ENCODE results near the gene RETREG1. TPM values are rescaled to one million over a fixed set of nuclear protein-coding genes. Genes with fewer than 3 reads are reported as not detected.

RETREG1 gene
- total and polyA plus RNA-seq, 2 experiments from 2014 or later: 2.3 to 3.6 TPM

GRCh38 chr5:16573401-16573800 is 43.4 kb downstream of the RETREG1 start (continued):
- TF ChIP-seq ETS1 (IDR thresholded peaks at IDR 0.05) (no peak), CTCF (conservative IDR thresholded peaks at IDR 0.05; ENCODE audit: low read depth in 2 of 2) (no peak), POLR2AphosphoS5 (IDR thresholded peaks at IDR 0.05; ENCODE audit: low read depth) (no peak), EZH2 (IDR thresholded peaks at IDR 0.05; ENCODE audit: low read depth, unreplicated experiment) (no peak), CREB1 (CRISPR knock-in tag; IDR thresholded peaks at IDR 0.05; ENCODE audit: low read depth) (no peak), EZH2phosphoT487 (IDR thresholded peaks at IDR 0.05; ENCODE audit: unreplicated experiment) (no peak)
- TF ChIP-seq, protein P1, sequence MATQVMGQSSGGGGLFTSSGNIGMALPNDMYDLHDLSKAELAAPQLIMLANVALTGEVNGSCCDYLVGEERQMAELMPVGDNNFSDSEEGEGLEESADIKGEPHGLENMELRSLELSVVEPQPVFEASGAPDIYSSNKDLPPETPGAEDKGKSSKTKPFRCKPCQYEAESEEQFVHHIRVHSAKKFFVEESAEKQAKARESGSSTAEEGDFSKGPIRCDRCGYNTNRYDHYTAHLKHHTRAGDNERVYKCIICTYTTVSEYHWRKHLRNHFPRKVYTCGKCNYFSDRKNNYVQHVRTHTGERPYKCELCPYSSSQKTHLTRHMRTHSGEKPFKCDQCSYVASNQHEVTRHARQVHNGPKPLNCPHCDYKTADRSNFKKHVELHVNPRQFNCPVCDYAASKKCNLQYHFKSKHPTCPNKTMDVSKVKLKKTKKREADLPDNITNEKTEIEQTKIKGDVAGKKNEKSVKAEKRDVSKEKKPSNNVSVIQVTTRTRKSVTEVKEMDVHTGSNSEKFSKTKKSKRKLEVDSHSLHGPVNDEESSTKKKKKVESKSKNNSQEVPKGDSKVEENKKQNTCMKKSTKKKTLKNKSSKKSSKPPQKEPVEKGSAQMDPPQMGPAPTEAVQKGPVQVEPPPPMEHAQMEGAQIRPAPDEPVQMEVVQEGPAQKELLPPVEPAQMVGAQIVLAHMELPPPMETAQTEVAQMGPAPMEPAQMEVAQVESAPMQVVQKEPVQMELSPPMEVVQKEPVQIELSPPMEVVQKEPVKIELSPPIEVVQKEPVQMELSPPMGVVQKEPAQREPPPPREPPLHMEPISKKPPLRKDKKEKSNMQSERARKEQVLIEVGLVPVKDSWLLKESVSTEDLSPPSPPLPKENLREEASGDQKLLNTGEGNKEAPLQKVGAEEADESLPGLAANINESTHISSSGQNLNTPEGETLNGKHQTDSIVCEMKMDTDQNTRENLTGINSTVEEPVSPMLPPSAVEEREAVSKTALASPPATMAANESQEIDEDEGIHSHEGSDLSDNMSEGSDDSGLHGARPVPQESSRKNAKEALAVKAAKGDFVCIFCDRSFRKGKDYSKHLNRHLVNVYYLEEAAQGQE (IDR thresholded peaks at IDR 0.05; ENCODE audit: unreplicated experiment): no peak

DNA sequence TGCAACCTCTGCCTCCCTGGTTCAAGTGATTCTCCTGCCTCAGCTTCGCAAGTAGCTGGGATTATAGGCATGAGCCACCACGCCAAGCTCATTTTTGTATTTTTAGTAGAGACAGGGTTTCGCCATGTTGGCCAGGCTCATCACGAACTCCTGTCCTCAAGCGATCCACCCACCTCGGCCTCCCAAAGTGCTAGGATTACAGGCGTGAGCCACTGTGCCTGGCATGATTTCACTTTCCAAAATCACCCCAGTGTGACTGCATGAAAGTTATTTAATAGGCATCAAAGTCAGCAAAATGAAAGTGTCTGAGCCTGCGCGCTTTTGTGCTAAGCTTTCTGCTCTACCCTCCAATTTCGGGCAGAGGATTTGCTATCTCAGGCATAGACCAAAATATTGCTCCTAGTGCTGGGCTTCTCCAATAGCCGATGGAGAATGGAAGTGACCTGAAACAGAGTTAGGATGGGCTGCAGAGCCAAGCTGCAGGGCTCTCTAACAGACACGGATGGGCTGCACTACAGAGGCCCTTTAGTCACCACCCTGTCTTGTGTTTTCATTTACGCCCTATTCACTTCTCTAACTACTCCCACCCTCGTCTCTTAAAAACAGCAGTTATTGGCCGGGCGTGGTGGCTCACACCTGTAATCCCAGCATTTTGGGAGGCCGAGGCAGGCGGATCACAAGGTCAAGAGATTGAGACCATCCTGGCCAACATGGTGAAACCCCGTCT is 44.3 kb downstream of the RETREG1 start:
- H3K27ac Mint-ChIP-seq: no peak overlapping the region
- Histone ChIP-seq H3K27ac (ENCODE audit: low read depth) (no peak overlapping the region), H3K4me3 (no peak overlapping the region), H3K4me2 (no peak overlapping the region), H3K36me3 (ENCODE audit: insufficient read depth) (no peaks in the 10 kb centered on the region), H4K20me1 (replicated peaks; ENCODE audit: insufficient read depth) (no peaks in the 10 kb centered on the region), H3K79me2 (replicated peaks; ENCODE audit: insufficient read depth) (no peaks in the 10 kb centered on the region), H3K9me2 (ENCODE audit: insufficient read depth) (no peaks in the 10 kb centered on the region), H3F3A (replicated peaks; ENCODE audit: low read depth) (peaks cover 10% of the 10 kb centered on the region), H2AFZ (no peak overlapping the region), H3K4me1 (ENCODE audit: insufficient read depth) (peaks cover 29% of the 10 kb centered on the region), H3K27me3 (ENCODE audit: insufficient read depth) (no peaks in the 10 kb centered on the region)
- H3K4me3 Mint-ChIP-seq: no peak overlapping the region
- peaks cover 30% of the 10 kb centered on the region for H3K4me1 Mint-ChIP-seq
- TF ChIP-seq CREB1 (CRISPR knock-in tag; IDR thresholded peaks at IDR 0.05; ENCODE audit: low read depth): no peak
- no peak for TF ChIP-seq POLR2AphosphoS5 (IDR thresholded peaks at IDR 0.05; ENCODE audit: low read depth)
- H3K9me3 Mint-ChIP-seq: no peaks in the 10 kb centered on the region; the same call in 1 of the 3 replicates
- no peaks in the 10 kb centered on the region for H3K36me3 Mint-ChIP-seq (ENCODE audit: low read depth)
- ATAC-seq (no peak), DNase-seq (ENCODE audit: low spot score) (no peak)
- peaks cover 2% of the 10 kb centered on the region for H3K27me3 Mint-ChIP-seq (ENCODE audit: insufficient read depth, low read depth, poor library complexity)

Data from GM23338 (cell line).